ENCODE data around the gene PPFIBP1. TPM values are rescaled to one million over a fixed set of nuclear protein-coding genes. Genes with fewer than 3 reads are reported as not detected.
"Not testable (repeated sequence)": the region's sequence is repeated elsewhere in the genome, so short reads cannot be mapped to it uniquely, and the experiment has no call there.

Gene PPFIBP1
- total RNA-seq, 3 donors from 2014 or later, result 34.4 to 86.5 (median 84.0) TPM

DNA sequence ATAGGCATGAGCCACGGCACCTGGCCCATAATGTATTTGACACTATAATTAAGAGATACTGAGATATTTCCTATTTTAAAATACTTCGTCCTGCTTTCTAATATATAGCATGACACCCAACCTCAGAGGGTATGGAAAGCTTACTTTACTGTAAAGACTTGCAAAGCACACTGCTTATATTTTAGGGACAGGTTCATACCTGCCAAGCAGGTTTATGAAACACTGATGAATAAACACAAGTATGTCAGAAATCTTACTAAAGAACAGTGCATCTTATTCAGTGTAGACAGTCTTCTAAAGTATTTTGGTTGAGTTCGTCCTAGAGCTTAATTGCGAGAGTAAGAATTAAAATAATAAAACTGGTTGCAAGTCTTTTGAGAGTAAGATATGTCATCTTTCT, 65.4 kb downstream of the PPFIBP1 start:
- no peaks in the 10 kb centered on the region for H3K4me1 ChIP-seq
- no peak overlapping the region for H3K4me3 ChIP-seq
- H3K27me3 ChIP-seq, result no peaks in the 10 kb centered on the region
- DNase-seq (ENCODE audit: low spot score in 2 of 2), result no peak
- peak overlapping the region; percentile 23 to 60 for H3K27ac ChIP-seq
- intact Hi-C loops (cut with DNase I; ENCODE audit: low total_unique reads), result no loop called here
- H3K9me3 ChIP-seq, result no peaks in the 10 kb centered on the region
- H3K36me3 ChIP-seq, result no peaks in the 10 kb centered on the region
- TF ChIP-seq POLR2A (IDR thresholded peaks at IDR 0.05), result no peak
- TF ChIP-seq POLR2AphosphoS5 (IDR thresholded peaks at IDR 0.05), result no peak
- TF ChIP-seq, protein P1, sequence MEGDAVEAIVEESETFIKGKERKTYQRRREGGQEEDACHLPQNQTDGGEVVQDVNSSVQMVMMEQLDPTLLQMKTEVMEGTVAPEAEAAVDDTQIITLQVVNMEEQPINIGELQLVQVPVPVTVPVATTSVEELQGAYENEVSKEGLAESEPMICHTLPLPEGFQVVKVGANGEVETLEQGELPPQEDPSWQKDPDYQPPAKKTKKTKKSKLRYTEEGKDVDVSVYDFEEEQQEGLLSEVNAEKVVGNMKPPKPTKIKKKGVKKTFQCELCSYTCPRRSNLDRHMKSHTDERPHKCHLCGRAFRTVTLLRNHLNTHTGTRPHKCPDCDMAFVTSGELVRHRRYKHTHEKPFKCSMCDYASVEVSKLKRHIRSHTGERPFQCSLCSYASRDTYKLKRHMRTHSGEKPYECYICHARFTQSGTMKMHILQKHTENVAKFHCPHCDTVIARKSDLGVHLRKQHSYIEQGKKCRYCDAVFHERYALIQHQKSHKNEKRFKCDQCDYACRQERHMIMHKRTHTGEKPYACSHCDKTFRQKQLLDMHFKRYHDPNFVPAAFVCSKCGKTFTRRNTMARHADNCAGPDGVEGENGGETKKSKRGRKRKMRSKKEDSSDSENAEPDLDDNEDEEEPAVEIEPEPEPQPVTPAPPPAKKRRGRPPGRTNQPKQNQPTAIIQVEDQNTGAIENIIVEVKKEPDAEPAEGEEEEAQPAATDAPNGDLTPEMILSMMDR (IDR thresholded peaks at IDR 0.05), result no peak

DNA sequence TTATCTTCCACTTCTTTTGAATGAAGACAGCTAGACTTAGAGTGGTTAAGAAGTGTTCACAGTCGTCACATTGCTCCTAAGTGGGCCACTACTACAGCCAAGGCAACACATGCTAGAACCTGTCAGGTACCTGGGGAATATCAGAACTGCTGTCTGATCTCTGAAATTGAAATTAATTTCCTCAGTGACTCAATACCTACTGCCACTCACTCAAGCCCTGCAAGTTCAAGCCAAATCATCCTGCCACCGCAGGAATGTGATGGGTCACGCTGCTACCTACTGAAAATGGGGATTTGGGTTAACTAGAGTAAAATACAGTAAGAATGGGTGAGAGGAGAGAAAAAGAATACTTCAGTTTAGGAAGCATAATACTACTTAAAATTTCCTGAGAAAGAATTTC, 67.7 kb downstream of the PPFIBP1 start:
- not testable (repeated sequence) for H3K9me3 ChIP-seq; H3K27me3 ChIP-seq; H3K4me3 ChIP-seq; DNase-seq (ENCODE audit: low spot score in 2 of 2); H3K36me3 ChIP-seq; H3K4me1 ChIP-seq
- intact Hi-C loops (cut with DNase I; ENCODE audit: low total_unique reads), result loop anchor here (2.0 kb wide), 1 partner anchor 75 kb away; no protein-coding TSS in a partner anchor
- peak overlapping the region; percentile 9 to 79 for H3K27ac ChIP-seq

DNA sequence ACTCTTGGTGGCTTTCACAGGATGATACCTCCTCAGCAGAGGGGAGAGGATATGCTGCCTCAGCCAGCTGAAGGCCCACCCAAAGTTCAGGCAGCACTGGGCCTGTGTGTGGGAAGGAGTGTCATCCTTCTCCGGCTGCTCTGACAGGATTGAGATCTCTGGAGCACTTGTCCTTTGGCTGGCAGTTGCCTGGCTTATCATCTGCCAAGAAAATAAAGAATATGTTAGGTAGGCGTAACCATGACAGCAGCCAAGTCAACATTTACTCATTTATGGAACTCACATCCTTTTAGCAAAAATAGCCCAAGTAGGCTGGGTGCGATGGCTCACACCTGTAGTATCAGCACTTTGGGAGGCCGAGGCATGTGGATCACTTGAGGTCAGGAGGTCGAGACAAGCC, 68.5 kb downstream of the PPFIBP1 start:
- Histone ChIP-seq H3K4me3 (no peak overlapping the region), H3K9me3 (no peaks in the 10 kb centered on the region), H3K27ac (peak overlapping the region; percentile 79 to 83), H3K36me3 (no peaks in the 10 kb centered on the region), H3K27me3 (no peaks in the 10 kb centered on the region), H3K4me1 (no peaks in the 10 kb centered on the region)
- no peak for TF ChIP-seq POLR2A (IDR thresholded peaks at IDR 0.05)
- no peak for TF ChIP-seq POLR2AphosphoS5 (IDR thresholded peaks at IDR 0.05)
- TF ChIP-seq, protein P1 (IDR thresholded peaks at IDR 0.05), result no peak
- DNase-seq (ENCODE audit: low spot score in 2 of 2), result peak in 1 of 2 donors; percentile 56
- intact Hi-C loops (cut with DNase I; ENCODE audit: low total_unique reads), result loop anchor here (2.0 kb wide), 1 partner anchor 76 kb away; no protein-coding TSS in a partner anchor

DNA sequence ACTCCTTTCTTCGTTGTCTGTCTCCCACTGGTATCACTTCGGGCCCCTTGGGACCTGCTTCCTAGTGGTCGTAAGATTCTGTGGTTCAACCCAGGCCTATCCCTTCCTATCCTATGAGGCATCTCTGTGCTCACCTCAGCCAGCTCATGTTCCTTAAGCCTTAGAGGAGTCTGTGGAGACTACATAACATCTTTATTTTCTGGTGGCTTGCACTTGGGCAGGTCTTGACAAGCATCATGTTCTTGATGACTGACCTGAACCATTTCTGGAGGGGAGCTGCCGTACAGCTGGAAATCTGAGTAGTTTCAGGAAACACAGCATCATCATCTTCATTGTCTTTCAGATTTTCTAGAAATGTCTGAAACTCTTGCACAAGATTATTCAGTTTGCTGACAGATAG, 69.3 kb downstream of the PPFIBP1 start:
- H3K27ac ChIP-seq, result peak overlapping the region; percentile 79 to 83
- no peaks in the 10 kb centered on the region for H3K36me3 ChIP-seq
- DNase-seq (ENCODE audit: low spot score in 2 of 2), result peak in 1 of 2 donors; percentile 42
- H3K4me3 ChIP-seq, result no peak overlapping the region
- H3K4me1 ChIP-seq, result no peaks in the 10 kb centered on the region
- intact Hi-C loops (cut with DNase I; ENCODE audit: low total_unique reads), result loop anchor here (2.0 kb wide), 1 partner anchor 76 kb away; no protein-coding TSS in a partner anchor
- H3K27me3 ChIP-seq, result no peaks in the 10 kb centered on the region
- H3K9me3 ChIP-seq, result no peaks in the 10 kb centered on the region
- TF ChIP-seq POLR2AphosphoS5 (IDR thresholded peaks at IDR 0.05) (no peak), POLR2A (IDR thresholded peaks at IDR 0.05) (no peak)
- TF ChIP-seq, protein P1 (IDR thresholded peaks at IDR 0.05), result no peak

DNA sequence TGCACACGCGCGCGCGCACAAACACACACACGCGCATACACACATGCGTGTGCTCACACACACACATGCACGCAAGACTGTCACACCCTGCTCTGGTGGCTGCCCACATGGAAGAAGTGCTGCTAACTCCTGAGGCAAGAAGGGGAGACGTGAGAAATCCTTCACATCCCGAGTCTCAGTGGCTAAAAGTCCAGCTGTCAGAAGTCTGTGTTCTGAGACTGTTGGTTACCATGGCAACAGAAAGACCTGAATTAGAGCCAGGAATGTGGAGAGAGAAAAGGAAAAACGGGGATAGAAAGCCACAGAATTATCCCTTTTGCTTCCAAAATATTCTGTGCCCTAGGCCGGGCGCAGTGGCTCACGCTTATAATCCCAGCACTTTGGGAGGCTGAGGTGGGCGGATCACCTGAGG, 71.2 kb downstream of the PPFIBP1 start:
- TF ChIP-seq POLR2A (IDR thresholded peaks at IDR 0.05) (no peak), POLR2AphosphoS5 (IDR thresholded peaks at IDR 0.05) (peak in 2 of 3 donors; percentile 36 to 60)
- intact Hi-C loops (cut with DNase I; ENCODE audit: low total_unique reads), result no loop called here
- no peaks in the 10 kb centered on the region for H3K4me1 ChIP-seq
- H3K27me3 ChIP-seq, result no peaks in the 10 kb centered on the region
- peak overlapping the region in 1 of 3 donors; percentile 19 for H3K4me3 ChIP-seq
- peak overlapping the region; percentile 79 to 80 for H3K27ac ChIP-seq
- H3K36me3 ChIP-seq, result no peaks in the 10 kb centered on the region
- H3K9me3 ChIP-seq, result no peaks in the 10 kb centered on the region
- peak in 1 of 2 donors; percentile 67 for DNase-seq (ENCODE audit: low spot score in 2 of 2)

DNA sequence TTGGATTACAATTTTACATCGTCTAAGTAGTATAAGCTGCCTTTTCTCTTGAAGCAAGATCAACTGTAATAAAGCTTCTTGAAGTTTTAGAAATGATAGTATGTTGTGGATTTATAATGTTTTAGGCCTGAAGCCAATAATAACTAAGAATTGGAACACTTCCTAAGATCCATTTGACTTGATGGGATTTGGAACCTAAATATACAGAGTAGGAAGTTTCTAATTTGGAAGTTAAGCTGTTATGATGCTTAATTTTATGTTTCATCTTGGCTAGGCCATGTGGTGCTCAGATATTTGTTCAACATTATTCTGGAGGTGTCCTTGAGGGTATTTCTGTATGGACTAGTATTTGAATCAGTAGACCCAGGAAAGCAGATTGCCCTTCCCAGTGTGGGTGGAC, 74.9 kb downstream of the PPFIBP1 start:
- H3K4me1 ChIP-seq; H3K36me3 ChIP-seq; H3K4me3 ChIP-seq; H3K9me3 ChIP-seq; DNase-seq (ENCODE audit: low spot score in 2 of 2); intact Hi-C loops (cut with DNase I; ENCODE audit: low total_unique reads); H3K27me3 ChIP-seq: not testable (repeated sequence)
- peak overlapping the region in 1 of 2 donors; percentile 30 for H3K27ac ChIP-seq

DNA sequence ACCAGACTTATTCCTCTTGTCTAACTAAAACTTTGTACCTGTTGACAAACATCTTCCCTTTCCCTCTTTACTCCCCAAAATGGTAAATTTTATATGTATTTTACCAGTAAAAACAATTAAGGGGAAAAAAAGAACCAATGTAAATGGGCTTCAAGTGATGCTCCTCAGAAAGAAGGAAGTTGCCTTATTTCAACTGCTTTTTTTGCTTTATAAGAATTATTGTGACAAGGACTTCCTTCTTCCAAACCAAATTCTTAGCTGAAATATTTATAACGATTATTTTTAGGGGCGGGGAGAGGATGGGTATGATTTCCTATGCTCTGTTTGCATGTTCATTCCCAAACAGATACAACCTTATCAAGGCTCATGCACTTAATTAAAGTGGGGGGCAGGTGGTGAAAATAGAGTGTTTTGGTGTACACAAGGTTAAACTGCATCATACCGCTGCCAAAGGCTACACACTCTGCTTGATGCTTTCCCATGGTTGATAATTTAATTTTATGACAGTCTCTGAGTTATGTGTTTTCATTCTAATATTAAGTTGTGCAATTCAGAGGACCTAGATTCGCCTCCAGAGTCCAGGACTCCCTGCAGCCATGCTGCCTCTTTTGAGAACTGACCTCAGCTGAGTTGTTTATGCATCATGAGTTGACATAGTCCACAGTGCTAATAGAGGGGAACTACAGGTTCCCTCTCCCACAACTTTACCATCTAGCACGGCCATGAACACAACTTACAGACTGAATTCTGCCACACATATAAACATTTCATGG, 77.2 kb downstream of the PPFIBP1 start:
- H3K27me3 ChIP-seq; H3K4me1 ChIP-seq; H3K9me3 ChIP-seq; intact Hi-C loops (cut with DNase I; ENCODE audit: low total_unique reads); DNase-seq (ENCODE audit: low spot score in 2 of 2); H3K4me3 ChIP-seq; H3K36me3 ChIP-seq: not testable (repeated sequence)
- peak overlapping the region in 1 of 2 donors; percentile 40 for H3K27ac ChIP-seq

Data from breast epithelium (tissue), 4 donors.